SH-SY5Y (cell line): Measurements from ENCODE around the gene CCDC88C.

Source experiments
- GATA2 ChIP-seq: IDR thresholded peaks from 2 replicates; pipeline ENCODE4 v1.6.1; 2011; ENCODE audit warnings: mild to moderate bottlenecking, low read depth, low read length
- GATA3 ChIP-seq: IDR thresholded peaks from 2 replicates; pipeline ENCODE4 v1.6.1; 2011; ENCODE audit warnings: low read depth, mild to moderate bottlenecking, low read length, moderate library complexity

- TF ChIP-seq GATA2 (no peak), GATA3 (no peak)
Observed at GRCh38 chr14:91298576-91298975, 119.0 kb downstream of the CCDC88C start.
